IMR-90 (cell line): ENCODE measurements around the gene NDUFB10.

Experiments used
- CTCF ChIP-seq: conservative IDR thresholded peaks from 2 replicates; pipeline ENCODE4 v1.5.1; 2012; ENCODE audit warnings: mild to moderate bottlenecking, low read depth, low read length, improper control_type of control experiment
- MAFK ChIP-seq: IDR thresholded peaks from 2 replicates; pipeline ENCODE4 v1.6.1; 2012; ENCODE audit warnings: low read depth, low read length, improper control_type of control experiment
- POLR2A ChIP-seq: IDR thresholded peaks from 2 replicates; pipeline ENCODE4 v1.6.1; 2012; ENCODE audit warnings: mild to moderate bottlenecking, low read depth, low read length
- USF2 ChIP-seq: fragments of 150-350 bp; IDR thresholded peaks from 2 replicates; pipeline ENCODE4 v1.6.1; 2017; ENCODE audit warnings: mild to moderate bottlenecking, antibody characterized with exemption, low read length, low read depth

- no peak for TF ChIP-seq USF2
- no peak for TF ChIP-seq CTCF
- no peak for TF ChIP-seq POLR2A
- no peak for TF ChIP-seq MAFK
These were observed 42.2 kb upstream of the NDUFB10 start for GRCh38 chr16:1917056-1917664.
